ENCODE results near the gene FEZF2. TPM values are rescaled to one million over a fixed set of nuclear protein-coding genes. Genes with fewer than 3 reads are reported as not detected.

Gene FEZF2
- total RNA-seq = not detected
- polyA plus RNA-seq = not detected
- long read RNA-seq, donor 1 = 0 reads
- long read RNA-seq, donor 2 = 0 reads
- long read RNA-seq, donor 3 = 0 reads
- long read RNA-seq, donor 4 = 0 reads
- long read RNA-seq, donor 5 = 0 reads
- long read RNA-seq, donor 6 = 0 reads
- long read RNA-seq, donor 7 = 0 reads
- long read RNA-seq, donor 8 = 0 reads
- long read RNA-seq, donor 9 = 0 reads
- long read RNA-seq, donor 10 = 0 reads

GRCh38 chr3:62373215-62373614 lies at the start of gene FEZF2:
Gene FEZF2, minus strand, starts transcription at chr3:62373550. Its CDS starts 682 bp downstream, at chr3:62372868.
- Histone ChIP-seq H3K27me3 (peaks cover 49 to 100% (median 95%) of the 10 kb centered on the region in 3 donors), H3K9me3 (peaks cover 0 to 5% (median 2%) of the 10 kb centered on the region in 4 donors), H3K4me3 (peak within 1 kb of the TSS; percentile 5 to 37 (median 20)), H3K4me1 (peaks cover 18 to 79% (median 46%) of the 10 kb centered on the region in 4 donors), H3K36me3 (no peaks in the 10 kb centered on the region), H3K27ac (no peak within 1 kb of the TSS)
- DNase-seq = no peak
- no peak for TF ChIP-seq EP300 (IDR thresholded peaks at IDR 0.05)
- TF ChIP-seq POLR2A (IDR thresholded peaks at IDR 0.05) = no peak
- TF ChIP-seq CTCF (IDR thresholded peaks at IDR 0.05) = no peak
- no peak for TF ChIP-seq POLR2AphosphoS5 (IDR thresholded peaks at IDR 0.05)
- intact Hi-C loops (cut with DNase I; ENCODE audit: low total_unique reads) = no loop called here
- 2 to 12% (median 4%) methylated on average over 27 to 28 of the region's 28 CpGs for WGBS, 5 donors

- DNase-seq = no peak
- H3K9me3 ChIP-seq = no peaks in the 10 kb centered on the region
- no peaks in the 10 kb centered on the region for H3K36me3 ChIP-seq
- H3K4me3 ChIP-seq = no peak overlapping the region
- TF ChIP-seq POLR2A (IDR thresholded peaks at IDR 0.05) (no peak), POLR2AphosphoS5 (IDR thresholded peaks at IDR 0.05) (no peak), EP300 (IDR thresholded peaks at IDR 0.05) (no peak), CTCF (IDR thresholded peaks at IDR 0.05) (no peak)
- intact Hi-C loops (cut with DNase I; ENCODE audit: low total_unique reads) = no loop called here
- H3K27ac ChIP-seq = no peak overlapping the region
- no peaks in the 10 kb centered on the region for H3K27me3 ChIP-seq
- no peaks in the 10 kb centered on the region for H3K4me1 ChIP-seq
- WGBS, 5 donors = 79 to 86% (median 85%) methylated on average over 10 of the region's 10 CpGs
Measured at GRCh38 chr3:62421207-62421606, 47.9 kb upstream of the FEZF2 start.

GRCh38 chr3:62416144-62416543 lies 42.8 kb upstream of the FEZF2 start:
- Histone ChIP-seq H3K27me3 (peaks cover 0 to 4% (median 0%) of the 10 kb centered on the region in 3 donors), H3K9me3 (no peaks in the 10 kb centered on the region), H3K36me3 (no peaks in the 10 kb centered on the region), H3K27ac (no peak overlapping the region), H3K4me1 (no peaks in the 10 kb centered on the region), H3K4me3 (no peak overlapping the region)
- WGBS, 5 donors = 22 to 39% (median 24%) methylated on average over 3 of the region's 3 CpGs
- no peak for TF ChIP-seq POLR2A (IDR thresholded peaks at IDR 0.05)
- no peak for DNase-seq
- intact Hi-C loops (cut with DNase I; ENCODE audit: low total_unique reads) = no loop called here

GRCh38 chr3:62415312-62415801 lies 42.0 kb upstream of the FEZF2 start:
- Histone ChIP-seq H3K4me1 (no peaks in the 10 kb centered on the region), H3K27ac (no peak overlapping the region), H3K4me3 (no peak overlapping the region), H3K9me3 (no peaks in the 10 kb centered on the region), H3K36me3 (no peaks in the 10 kb centered on the region), H3K27me3 (peaks cover 0 to 4% (median 0%) of the 10 kb centered on the region in 3 donors)
- 35 to 51% (median 48%) methylated on average over 9 of the region's 9 CpGs for WGBS, 5 donors
- no peak for DNase-seq
- no peak for TF ChIP-seq POLR2A (IDR thresholded peaks at IDR 0.05)
- TF ChIP-seq POLR2AphosphoS5 (IDR thresholded peaks at IDR 0.05) = no peak
- TF ChIP-seq CTCF (IDR thresholded peaks at IDR 0.05) = no peak
- no peak for TF ChIP-seq EP300 (IDR thresholded peaks at IDR 0.05)
- intact Hi-C loops (cut with DNase I; ENCODE audit: low total_unique reads) = no loop called here

GRCh38 chr3:62414786-62415185 lies 41.4 kb upstream of the FEZF2 start:
- no peak for DNase-seq
- Histone ChIP-seq H3K4me3 (no peak overlapping the region), H3K27me3 (peaks cover 0 to 4% (median 0%) of the 10 kb centered on the region in 3 donors), H3K9me3 (no peaks in the 10 kb centered on the region), H3K36me3 (no peaks in the 10 kb centered on the region), H3K4me1 (no peaks in the 10 kb centered on the region), H3K27ac (no peak overlapping the region)
- WGBS, 5 donors = 73 to 82% (median 77%) methylated on average over 11 of the region's 11 CpGs
- TF ChIP-seq CTCF (IDR thresholded peaks at IDR 0.05) = no peak
- TF ChIP-seq POLR2AphosphoS5 (IDR thresholded peaks at IDR 0.05) = no peak
- TF ChIP-seq EP300 (IDR thresholded peaks at IDR 0.05) = no peak
- no peak for TF ChIP-seq POLR2A (IDR thresholded peaks at IDR 0.05)
- intact Hi-C loops (cut with DNase I; ENCODE audit: low total_unique reads) = no loop called here
